HepG2 (cell line): ENCODE data around the gene LRRC45. TPM values are rescaled to one million over a fixed set of nuclear protein-coding genes. Genes with fewer than 3 reads are reported as not detected.

ENCODE experiments used
- ARID2 ChIP-seq: sonication (generic); formaldehyde crosslinking; IDR thresholded peaks from 2 replicates; pipeline ENCODE4 v1.8.1; 2022; ENCODE audit warnings: mild to moderate bottlenecking, missing genetic modification reagents, borderline replicate concordance
- CEBPG ChIP-seq: IDR thresholded peaks from 2 replicates; pipeline ENCODE4 v1.6.1; 2016
- GTF2F1 ChIP-seq: fragments of 150-350 bp; IDR thresholded peaks from 2 replicates; pipeline ENCODE4 v1.6.1; 2014; ENCODE audit warnings: low read length
- JUNB ChIP-seq: sonication (generic); formaldehyde crosslinking; IDR thresholded peaks from 2 replicates; pipeline ENCODE4 v1.8.0; 2022; ENCODE audit warnings: missing genetic modification reagents, mild to moderate bottlenecking, borderline replicate concordance
- NR2F6 ChIP-seq, 2 experiments: IDR thresholded peaks; 2 replicates each; pipeline ENCODE4 v1.6.1; 2016; ENCODE audit warnings: antibody characterized with exemption in 1 of 2, mild to moderate bottlenecking in 1 of 2
- PHB2 ChIP-seq: fragments of 450-650 bp; IDR thresholded peaks from 2 replicates; pipeline ENCODE4 v1.6.1; 2018; ENCODE audit not compliant: partially characterized antibody
- RAD21 ChIP-seq: fragments of 450-650 bp; formaldehyde crosslinking; IDR thresholded peaks from 2 replicates; pipeline ENCODE4 v1.5.0; 2020; ENCODE audit warnings: mild to moderate bottlenecking
- SMARCC2 ChIP-seq: fragments of 450-650 bp; IDR thresholded peaks from 2 replicates; pipeline ENCODE4 v1.6.1; 2017; ENCODE audit warnings: antibody characterized with exemption, mild to moderate bottlenecking
- SP140L ChIP-seq: sonication (generic); formaldehyde crosslinking; IDR thresholded peaks from 2 replicates; pipeline ENCODE4 v1.4.0; 2020; ENCODE audit warnings: missing genetic modification reagents, borderline replicate concordance
- SRSF9 ChIP-seq: fragments of 200-400 bp; formaldehyde crosslinking; IDR thresholded peaks from 2 replicates; pipeline ENCODE4 v1.6.1; 2018; ENCODE audit warnings: borderline replicate concordance, mild to moderate bottlenecking, low read depth, low read length; ENCODE audit not compliant: insufficient read depth, poor library complexity, severe bottlenecking
- TAF1 ChIP-seq: sonication (generic); formaldehyde crosslinking; IDR thresholded peaks from 2 replicates; pipeline ENCODE4 v1.4.0; 2020; ENCODE audit warnings: missing genetic modification reagents
- TOPORS ChIP-seq: sonication (generic); formaldehyde crosslinking; IDR thresholded peaks from 2 replicates; pipeline ENCODE4 v1.8.0; 2023; ENCODE audit warnings: mild to moderate bottlenecking, missing genetic modification reagents
- ZFP36L2 ChIP-seq: sonication (generic); formaldehyde crosslinking; IDR thresholded peaks from 2 replicates; pipeline ENCODE4 v1.4.0; 2020; ENCODE audit warnings: missing genetic modification reagents
- ZNF878 ChIP-seq: sonication (generic); formaldehyde crosslinking; IDR thresholded peaks from 2 replicates; pipeline ENCODE4 v1.8.1; 2023; ENCODE audit warnings: mild to moderate bottlenecking, missing genetic modification reagents, moderate library complexity
- polyA plus RNA-seq, 8 experiments: library from polyadenylated mRNA; depleted of rRNA in 3 of 8; stranded (reverse) in 7 of 8; unstranded in 1 of 8; fragments of >200 nt; fragmentation: Illumina TruSeq in 4 of 8; extraction: Trizol in 4 of 8; gene quantifications; 2 replicates each; pipeline versions ENCODE4 v1.2.1 to v1.2.3, GENCODE V29; 2011 to 2016; ENCODE audit warnings: low read depth in 4 of 8, missing spikeins in 1 of 8, mixed read lengths in 1 of 8; ENCODE audit not compliant: insufficient read depth in 1 of 8
- total RNA-seq, 5 experiments: library from RNA; depleted of rRNA; stranded (reverse); fragments of >200 nt; fragmentation: Illumina TruSeq; extraction: Trizol; gene quantifications; 2 replicates each; pipeline ENCODE4 v1.2.3, GENCODE V29; 2016; ENCODE audit warnings: low read depth in 1 of 5
- TF ChIP-seq, protein P1 (sequence below): sonication (generic); formaldehyde crosslinking; IDR thresholded peaks from 2 replicates; pipeline ENCODE4 v1.4.0; 2020; ENCODE audit warnings: mild to moderate bottlenecking, low read depth, missing genetic modification reagents
- TF ChIP-seq, protein P2 (sequence below): IDR thresholded peaks from 2 replicates; pipeline ENCODE4 v1.6.1; 2016; ENCODE audit warnings: missing compliant biosample characterization, missing genetic modification reagents, borderline replicate concordance
- TF ChIP-seq, protein P3 (sequence below), 2 experiments: fragments of 450-650 bp in 1 of 2; sonication (generic) in 1 of 2; formaldehyde crosslinking in 1 of 2; IDR thresholded peaks; 2 replicates each; pipeline versions ENCODE4 v1.6.1 to v1.8.0; 2016 to 2022; ENCODE audit warnings: antibody characterized with exemption in 1 of 2, mild to moderate bottlenecking in 1 of 2, missing genetic modification reagents in 1 of 2

Gene LRRC45
- total and polyA plus RNA-seq, 2 of the 13 experiments (the other 11 are each of a cell fraction or from before 2014, with no cell fraction given), result 11.6 to 48.1 TPM

DNA sequence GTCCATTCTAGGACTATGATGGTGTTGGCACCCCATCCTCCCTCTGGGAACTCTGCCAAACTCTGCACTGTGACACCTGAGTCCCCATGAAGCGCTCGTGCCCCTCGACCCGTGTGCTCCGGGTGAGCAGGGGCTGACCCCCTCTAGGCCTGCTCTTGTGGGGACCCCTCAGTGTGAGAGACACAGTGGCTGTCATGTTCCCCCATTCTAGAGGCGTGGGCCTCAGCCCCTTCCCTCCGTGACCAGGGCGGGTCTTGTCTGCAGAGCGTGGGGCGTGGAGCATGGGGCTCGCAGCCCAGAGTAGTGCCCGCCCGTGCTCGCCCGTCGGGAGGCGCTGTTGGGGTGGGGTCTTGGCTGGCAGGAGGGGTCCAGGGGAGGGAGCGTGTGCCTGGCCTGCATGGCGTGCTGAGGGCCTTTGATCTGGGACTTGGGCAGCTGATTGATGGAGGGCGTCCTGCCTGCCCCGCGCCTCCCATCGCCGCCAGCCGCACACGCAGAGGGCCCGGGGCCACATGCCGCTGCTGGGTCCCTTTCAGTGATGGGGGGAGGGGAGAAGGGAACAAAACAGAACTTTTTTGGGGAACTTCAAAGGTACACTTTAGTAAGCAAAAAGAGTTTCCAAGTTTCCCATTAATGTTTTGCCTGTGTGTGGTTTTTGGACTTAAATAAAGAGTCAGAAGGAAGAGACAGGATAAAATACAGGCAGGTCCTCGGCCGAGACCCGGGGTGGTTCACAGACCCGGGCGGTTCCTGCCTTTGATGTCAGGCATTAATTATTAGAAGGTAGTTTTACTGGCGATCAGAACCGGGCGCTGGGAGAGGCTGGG lies 22.9 kb upstream of the LRRC45 start (continued):
- TF ChIP-seq, protein P1, sequence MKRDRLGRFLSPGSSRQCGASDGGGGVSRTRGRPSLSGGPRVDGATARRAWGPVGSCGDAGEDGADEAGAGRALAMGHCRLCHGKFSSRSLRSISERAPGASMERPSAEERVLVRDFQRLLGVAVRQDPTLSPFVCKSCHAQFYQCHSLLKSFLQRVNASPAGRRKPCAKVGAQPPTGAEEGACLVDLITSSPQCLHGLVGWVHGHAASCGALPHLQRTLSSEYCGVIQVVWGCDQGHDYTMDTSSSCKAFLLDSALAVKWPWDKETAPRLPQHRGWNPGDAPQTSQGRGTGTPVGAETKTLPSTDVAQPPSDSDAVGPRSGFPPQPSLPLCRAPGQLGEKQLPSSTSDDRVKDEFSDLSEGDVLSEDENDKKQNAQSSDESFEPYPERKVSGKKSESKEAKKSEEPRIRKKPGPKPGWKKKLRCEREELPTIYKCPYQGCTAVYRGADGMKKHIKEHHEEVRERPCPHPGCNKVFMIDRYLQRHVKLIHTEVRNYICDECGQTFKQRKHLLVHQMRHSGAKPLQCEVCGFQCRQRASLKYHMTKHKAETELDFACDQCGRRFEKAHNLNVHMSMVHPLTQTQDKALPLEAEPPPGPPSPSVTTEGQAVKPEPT (CRISPR knock-in tag), result peak; percentile 89; the same call in 1 of the 2 replicates
- TF ChIP-seq, protein P2, sequence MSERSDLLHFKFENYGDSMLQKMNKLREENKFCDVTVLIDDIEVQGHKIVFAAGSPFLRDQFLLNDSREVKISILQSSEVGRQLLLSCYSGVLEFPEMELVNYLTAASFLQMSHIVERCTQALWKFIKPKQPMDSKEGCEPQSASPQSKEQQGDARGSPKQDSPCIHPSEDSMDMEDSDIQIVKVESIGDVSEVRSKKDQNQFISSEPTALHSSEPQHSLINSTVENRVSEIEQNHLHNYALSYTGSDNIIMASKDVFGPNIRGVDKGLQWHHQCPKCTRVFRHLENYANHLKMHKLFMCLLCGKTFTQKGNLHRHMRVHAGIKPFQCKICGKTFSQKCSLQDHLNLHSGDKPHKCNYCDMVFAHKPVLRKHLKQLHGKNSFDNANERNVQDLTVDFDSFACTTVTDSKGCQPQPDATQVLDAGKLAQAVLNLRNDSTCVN (CRISPR knock-in tag), result no peak; the same call in 1 of the 2 replicates
- TF ChIP-seq TOPORS (CRISPR knock-in tag) (no peak), SMARCC2 (no peak), NR2F6 (IDR thresholded peaks at IDR 0.05) (peak; percentile 55; the same call in 1 of the 2 replicates), NR2F6 (CRISPR knock-in tag; IDR thresholded peaks at IDR 0.05) (peak; percentile 80), CEBPG (CRISPR knock-in tag) (no peak), RAD21 (CRISPR knock-in tag) (peak; percentile 67), SP140L (CRISPR knock-in tag) (no peak), ARID2 (CRISPR knock-in tag) (no peak; the same call in 1 of the 2 replicates), TAF1 (CRISPR knock-in tag) (peak; percentile 60; the same call in 1 of the 2 replicates), PHB2 (no peak), ZFP36L2 (CRISPR knock-in tag) (no peak), SRSF9 (no peak), ZNF878 (CRISPR knock-in tag) (no peak; the same call in 1 of the 2 replicates), JUNB (CRISPR knock-in tag) (0 out of 2 replicates have a peak, but pooled peaks have one; percentile 30), GTF2F1 (no peak)
- TF ChIP-seq, protein P3, sequence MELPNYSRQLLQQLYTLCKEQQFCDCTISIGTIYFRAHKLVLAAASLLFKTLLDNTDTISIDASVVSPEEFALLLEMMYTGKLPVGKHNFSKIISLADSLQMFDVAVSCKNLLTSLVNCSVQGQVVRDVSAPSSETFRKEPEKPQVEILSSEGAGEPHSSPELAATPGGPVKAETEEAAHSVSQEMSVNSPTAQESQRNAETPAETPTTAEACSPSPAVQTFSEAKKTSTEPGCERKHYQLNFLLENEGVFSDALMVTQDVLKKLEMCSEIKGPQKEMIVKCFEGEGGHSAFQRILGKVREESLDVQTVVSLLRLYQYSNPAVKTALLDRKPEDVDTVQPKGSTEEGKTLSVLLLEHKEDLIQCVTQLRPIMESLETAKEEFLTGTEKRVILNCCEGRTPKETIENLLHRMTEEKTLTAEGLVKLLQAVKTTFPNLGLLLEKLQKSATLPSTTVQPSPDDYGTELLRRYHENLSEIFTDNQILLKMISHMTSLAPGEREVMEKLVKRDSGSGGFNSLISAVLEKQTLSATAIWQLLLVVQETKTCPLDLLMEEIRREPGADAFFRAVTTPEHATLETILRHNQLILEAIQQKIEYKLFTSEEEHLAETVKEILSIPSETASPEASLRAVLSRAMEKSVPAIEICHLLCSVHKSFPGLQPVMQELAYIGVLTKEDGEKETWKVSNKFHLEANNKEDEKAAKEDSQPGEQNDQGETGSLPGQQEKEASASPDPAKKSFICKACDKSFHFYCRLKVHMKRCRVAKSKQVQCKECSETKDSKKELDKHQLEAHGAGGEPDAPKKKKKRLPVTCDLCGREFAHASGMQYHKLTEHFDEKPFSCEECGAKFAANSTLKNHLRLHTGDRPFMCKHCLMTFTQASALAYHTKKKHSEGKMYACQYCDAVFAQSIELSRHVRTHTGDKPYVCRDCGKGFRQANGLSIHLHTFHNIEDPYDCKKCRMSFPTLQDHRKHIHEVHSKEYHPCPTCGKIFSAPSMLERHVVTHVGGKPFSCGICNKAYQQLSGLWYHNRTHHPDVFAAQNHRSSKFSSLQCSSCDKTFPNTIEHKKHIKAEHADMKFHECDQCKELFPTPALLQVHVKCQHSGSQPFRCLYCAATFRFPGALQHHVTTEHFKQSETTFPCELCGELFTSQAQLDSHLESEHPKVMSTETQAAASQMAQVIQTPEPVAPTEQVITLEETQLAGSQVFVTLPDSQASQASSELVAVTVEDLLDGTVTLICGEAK (IDR thresholded peaks at IDR 0.05), result no peak
- TF ChIP-seq, protein P3 (CRISPR knock-in tag; IDR thresholded peaks at IDR 0.05), result no peak
